ENCODE results near the gene IFNL2.
"Not testable (repeated sequence)": the region's sequence is repeated elsewhere in the genome, so short reads cannot be mapped to it uniquely, and the experiment has no call there.

IFNL2 gene

GRCh38 chr19:39273859-39274258, 5.7 kb downstream of the IFNL2 start:
- H3K4me3 ChIP-seq (ENCODE audit: low read length in 2 of 2); H3K9me3 ChIP-seq (replicated peaks in 1 of 2; ENCODE audit: control insufficient read depth in 2 of 2, insufficient read depth in 1 of 2, low read depth in 1 of 2, low read length in 2 of 2); H2BK15ac ChIP-seq (ENCODE audit: low read length); H3K79me1 ChIP-seq (ENCODE audit: low read depth, low read length); H3K4me2 ChIP-seq (ENCODE audit: insufficient read depth, low read length, poor library complexity, severe bottlenecking); H3K36me3 ChIP-seq (replicated peaks in 1 of 2; ENCODE audit: control insufficient read depth in 2 of 2, insufficient read depth in 2 of 2, low read length in 2 of 2); H2BK5ac ChIP-seq (ENCODE audit: low read length); H3K9ac ChIP-seq (ENCODE audit: low read depth, low read length, poor library complexity); H3K4me1 ChIP-seq (ENCODE audit: control insufficient read depth in 2 of 2, insufficient read depth in 1 of 2, low read depth in 1 of 2, low read length in 2 of 2); H3K4ac ChIP-seq (ENCODE audit: low read length); H4K91ac ChIP-seq (ENCODE audit: low read depth, low read length, poor library complexity); H2BK12ac ChIP-seq (ENCODE audit: low read length); H2AK5ac ChIP-seq (ENCODE audit: low read depth, low read length); H2BK120ac ChIP-seq (ENCODE audit: low read depth, low read length); DNase-seq (ENCODE audit: low spot score); H3K14ac ChIP-seq (ENCODE audit: low read length); H3K23ac ChIP-seq (ENCODE audit: low read depth, low read length, poor library complexity); H4K8ac ChIP-seq (ENCODE audit: low read depth, low read length); H3K27ac ChIP-seq (replicated peaks; ENCODE audit: low read length); H2AFZ ChIP-seq (ENCODE audit: low read length); H3K18ac ChIP-seq (ENCODE audit: low read length): not testable (repeated sequence)
- no CpG with 5 or more reads among the region's 5 CpGs for WGBS, 2 donors (ENCODE audit: extremely low coverage in 2 of 2, insufficient read length in 2 of 2, insufficient replicate concordance in 1 of 2)
- peaks cover 0 to 33% (median 0%) of the 10 kb centered on the region in 3 experiments for H3K27me3 ChIP-seq (ENCODE audit: control insufficient read depth in 3 of 3, insufficient read depth in 3 of 3, low read depth in 1 of 3, low read length in 3 of 3)

- Histone ChIP-seq H2BK12ac (ENCODE audit: low read length) (no peak overlapping the region), H3K14ac (ENCODE audit: low read length) (no peak overlapping the region), H4K91ac (ENCODE audit: low read depth, low read length, poor library complexity) (no peak overlapping the region), H3K27me3 (ENCODE audit: control insufficient read depth in 3 of 3, insufficient read depth in 3 of 3, low read depth in 1 of 3, low read length in 3 of 3) (peaks cover 0 to 32% (median 0%) of the 10 kb centered on the region in 3 experiments), H3K9ac (ENCODE audit: low read depth, low read length, poor library complexity) (no peak overlapping the region), H2BK15ac (ENCODE audit: low read length) (no peak overlapping the region), H2AFZ (ENCODE audit: low read length) (no peak overlapping the region), H3K4ac (ENCODE audit: low read length) (no peak overlapping the region), H3K36me3 (replicated peaks in 1 of 2; ENCODE audit: control insufficient read depth in 2 of 2, insufficient read depth in 2 of 2, low read length in 2 of 2) (no peaks in the 10 kb centered on the region), H3K23ac (ENCODE audit: low read depth, low read length, poor library complexity) (no peak overlapping the region), H3K18ac (ENCODE audit: low read length) (no peak overlapping the region), H2AK5ac (ENCODE audit: low read depth, low read length) (no peak overlapping the region), H3K79me1 (ENCODE audit: low read depth, low read length) (no peaks in the 10 kb centered on the region), H2BK120ac (ENCODE audit: low read depth, low read length) (no peak overlapping the region), H3K4me2 (ENCODE audit: insufficient read depth, low read length, poor library complexity, severe bottlenecking) (no peak overlapping the region), H2BK5ac (ENCODE audit: low read length) (no peak overlapping the region), H3K9me3 (replicated peaks in 1 of 2; ENCODE audit: control insufficient read depth in 2 of 2, insufficient read depth in 1 of 2, low read depth in 1 of 2, low read length in 2 of 2) (no peaks in the 10 kb centered on the region), H3K27ac (replicated peaks; ENCODE audit: low read length) (no peak overlapping the region), H3K4me3 (ENCODE audit: low read length in 2 of 2) (no peak overlapping the region), H4K8ac (ENCODE audit: low read depth, low read length) (no peak overlapping the region), H3K4me1 (ENCODE audit: control insufficient read depth in 2 of 2, insufficient read depth in 1 of 2, low read depth in 1 of 2, low read length in 2 of 2) (no peaks in the 10 kb centered on the region)
- no peak for DNase-seq (ENCODE audit: low spot score)
- WGBS, 2 donors (ENCODE audit: extremely low coverage in 2 of 2, insufficient read length in 2 of 2, insufficient replicate concordance in 1 of 2), result no CpG with 5 or more reads among the region's 5 CpGs
Measured at GRCh38 chr19:39275578-39275977, 7.4 kb downstream of the IFNL2 start.

GRCh38 chr19:39276740-39277139, 8.5 kb downstream of the IFNL2 start:
- Histone ChIP-seq H2BK15ac (ENCODE audit: low read length) (no peak overlapping the region), H3K4me3 (ENCODE audit: low read length in 2 of 2) (no peak overlapping the region), H3K79me1 (ENCODE audit: low read depth, low read length) (no peaks in the 10 kb centered on the region), H2BK12ac (ENCODE audit: low read length) (no peak overlapping the region), H3K14ac (ENCODE audit: low read length) (no peak overlapping the region), H3K27ac (replicated peaks; ENCODE audit: low read length) (no peak overlapping the region), H3K4me2 (ENCODE audit: insufficient read depth, low read length, poor library complexity, severe bottlenecking) (no peak overlapping the region), H3K23ac (ENCODE audit: low read depth, low read length, poor library complexity) (no peak overlapping the region), H3K4ac (ENCODE audit: low read length) (no peak overlapping the region), H3K9me3 (replicated peaks in 1 of 2; ENCODE audit: control insufficient read depth in 2 of 2, insufficient read depth in 1 of 2, low read depth in 1 of 2, low read length in 2 of 2) (peaks cover 0 to 2% of the 10 kb centered on the region in 2 donors), H3K4me1 (ENCODE audit: control insufficient read depth in 2 of 2, insufficient read depth in 1 of 2, low read depth in 1 of 2, low read length in 2 of 2) (no peaks in the 10 kb centered on the region), H3K36me3 (replicated peaks in 1 of 2; ENCODE audit: control insufficient read depth in 2 of 2, insufficient read depth in 2 of 2, low read length in 2 of 2) (no peaks in the 10 kb centered on the region), H4K91ac (ENCODE audit: low read depth, low read length, poor library complexity) (no peak overlapping the region), H3K18ac (ENCODE audit: low read length) (no peak overlapping the region), H2BK5ac (ENCODE audit: low read length) (no peak overlapping the region), H4K8ac (ENCODE audit: low read depth, low read length) (no peak overlapping the region), H3K9ac (ENCODE audit: low read depth, low read length, poor library complexity) (no peak overlapping the region), H3K27me3 (ENCODE audit: control insufficient read depth in 3 of 3, insufficient read depth in 3 of 3, low read depth in 1 of 3, low read length in 3 of 3) (peaks cover 0 to 26% (median 0%) of the 10 kb centered on the region in 3 experiments), H2AK5ac (ENCODE audit: low read depth, low read length) (no peak overlapping the region), H2BK120ac (ENCODE audit: low read depth, low read length) (no peak overlapping the region), H2AFZ (ENCODE audit: low read length) (no peak overlapping the region)
- DNase-seq (ENCODE audit: low spot score), result no peak
- no CpG with 5 or more reads among the region's 5 CpGs for WGBS, 2 donors (ENCODE audit: extremely low coverage in 2 of 2, insufficient read length in 2 of 2, insufficient replicate concordance in 1 of 2)

- no peak overlapping the region for H3K4me3 ChIP-seq (ENCODE audit: low read length in 2 of 2)
- no peak overlapping the region for H2BK5ac ChIP-seq (ENCODE audit: low read length)
- no peak for DNase-seq (ENCODE audit: low spot score)
- H2AK5ac ChIP-seq (ENCODE audit: low read depth, low read length), result no peak overlapping the region
- H2BK15ac ChIP-seq (ENCODE audit: low read length), result no peak overlapping the region
- H3K14ac ChIP-seq (ENCODE audit: low read length), result no peak overlapping the region
- H3K9ac ChIP-seq (ENCODE audit: low read depth, low read length, poor library complexity), result no peak overlapping the region
- H3K79me1 ChIP-seq (ENCODE audit: low read depth, low read length), result no peaks in the 10 kb centered on the region
- no peak overlapping the region for H2BK120ac ChIP-seq (ENCODE audit: low read depth, low read length)
- no peaks in the 10 kb centered on the region for H3K36me3 ChIP-seq (replicated peaks in 1 of 2; ENCODE audit: control insufficient read depth in 2 of 2, insufficient read depth in 2 of 2, low read length in 2 of 2)
- no peak overlapping the region for H3K27ac ChIP-seq (replicated peaks; ENCODE audit: low read length)
- H3K4me2 ChIP-seq (ENCODE audit: insufficient read depth, low read length, poor library complexity, severe bottlenecking), result no peak overlapping the region
- no peak overlapping the region for H2AFZ ChIP-seq (ENCODE audit: low read length)
- H3K9me3 ChIP-seq (replicated peaks in 1 of 2; ENCODE audit: control insufficient read depth in 2 of 2, insufficient read depth in 1 of 2, low read depth in 1 of 2, low read length in 2 of 2), result peaks cover 0 to 5% of the 10 kb centered on the region in 2 donors
- H3K18ac ChIP-seq (ENCODE audit: low read length), result no peak overlapping the region
- WGBS, 2 donors (ENCODE audit: extremely low coverage in 2 of 2, insufficient read length in 2 of 2, insufficient replicate concordance in 1 of 2), result no CpG with 5 or more reads among the region's 7 CpGs
- H3K27me3 ChIP-seq (ENCODE audit: control insufficient read depth in 3 of 3, insufficient read depth in 3 of 3, low read depth in 1 of 3, low read length in 3 of 3), result peaks cover 0 to 26% (median 0%) of the 10 kb centered on the region in 3 experiments
- H4K91ac ChIP-seq (ENCODE audit: low read depth, low read length, poor library complexity), result no peak overlapping the region
- no peak overlapping the region for H2BK12ac ChIP-seq (ENCODE audit: low read length)
- H4K8ac ChIP-seq (ENCODE audit: low read depth, low read length), result no peak overlapping the region
- H3K4ac ChIP-seq (ENCODE audit: low read length), result no peak overlapping the region
- H3K23ac ChIP-seq (ENCODE audit: low read depth, low read length, poor library complexity), result no peak overlapping the region
- no peaks in the 10 kb centered on the region for H3K4me1 ChIP-seq (ENCODE audit: control insufficient read depth in 2 of 2, insufficient read depth in 1 of 2, low read depth in 1 of 2, low read length in 2 of 2)
Measured at GRCh38 chr19:39277598-39277997, 9.4 kb downstream of the IFNL2 start.
